Breast epithelium (tissue), 3 donors: ENCODE measurements around the gene STMP1.

Experiments
- POLR2A ChIP-seq: fragments of 450-650 bp; IDR thresholded peaks from one replicate; pipeline ENCODE4 v1.6.1; 2016; ENCODE audit warnings: antibody characterized with exemption, mild to moderate bottlenecking, moderate library complexity
- POLR2AphosphoS5 ChIP-seq, 3 donors: sonication (generic); formaldehyde crosslinking; IDR thresholded peaks; one replicate each; pipeline ENCODE4 v1.6.1; 2017; ENCODE audit warnings: antibody characterized with exemption in 3 of 3
- TF ChIP-seq, protein P1 (sequence below), 3 donors: fragments of 450-650 bp; IDR thresholded peaks; one replicate each; pipeline ENCODE4 v1.5.1; 2016 to 2017; ENCODE audit warnings: antibody characterized with exemption in 3 of 3, mild to moderate bottlenecking in 3 of 3, moderate library complexity in 3 of 3

GRCh38 chr7:135714534-135715009, 52.3 kb downstream of the STMP1 start:
- TF ChIP-seq POLR2A: no peak
- TF ChIP-seq, protein P1, sequence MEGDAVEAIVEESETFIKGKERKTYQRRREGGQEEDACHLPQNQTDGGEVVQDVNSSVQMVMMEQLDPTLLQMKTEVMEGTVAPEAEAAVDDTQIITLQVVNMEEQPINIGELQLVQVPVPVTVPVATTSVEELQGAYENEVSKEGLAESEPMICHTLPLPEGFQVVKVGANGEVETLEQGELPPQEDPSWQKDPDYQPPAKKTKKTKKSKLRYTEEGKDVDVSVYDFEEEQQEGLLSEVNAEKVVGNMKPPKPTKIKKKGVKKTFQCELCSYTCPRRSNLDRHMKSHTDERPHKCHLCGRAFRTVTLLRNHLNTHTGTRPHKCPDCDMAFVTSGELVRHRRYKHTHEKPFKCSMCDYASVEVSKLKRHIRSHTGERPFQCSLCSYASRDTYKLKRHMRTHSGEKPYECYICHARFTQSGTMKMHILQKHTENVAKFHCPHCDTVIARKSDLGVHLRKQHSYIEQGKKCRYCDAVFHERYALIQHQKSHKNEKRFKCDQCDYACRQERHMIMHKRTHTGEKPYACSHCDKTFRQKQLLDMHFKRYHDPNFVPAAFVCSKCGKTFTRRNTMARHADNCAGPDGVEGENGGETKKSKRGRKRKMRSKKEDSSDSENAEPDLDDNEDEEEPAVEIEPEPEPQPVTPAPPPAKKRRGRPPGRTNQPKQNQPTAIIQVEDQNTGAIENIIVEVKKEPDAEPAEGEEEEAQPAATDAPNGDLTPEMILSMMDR (IDR thresholded peaks at IDR 0.05): no peak
- no peak for TF ChIP-seq POLR2AphosphoS5 (IDR thresholded peaks at IDR 0.05)
